ENCODE measurements around the gene TFCP2L1.
A peak's percentile ranks its signal among the peaks of the same experiment; 100 is the strongest.

Gene TFCP2L1

DNA sequence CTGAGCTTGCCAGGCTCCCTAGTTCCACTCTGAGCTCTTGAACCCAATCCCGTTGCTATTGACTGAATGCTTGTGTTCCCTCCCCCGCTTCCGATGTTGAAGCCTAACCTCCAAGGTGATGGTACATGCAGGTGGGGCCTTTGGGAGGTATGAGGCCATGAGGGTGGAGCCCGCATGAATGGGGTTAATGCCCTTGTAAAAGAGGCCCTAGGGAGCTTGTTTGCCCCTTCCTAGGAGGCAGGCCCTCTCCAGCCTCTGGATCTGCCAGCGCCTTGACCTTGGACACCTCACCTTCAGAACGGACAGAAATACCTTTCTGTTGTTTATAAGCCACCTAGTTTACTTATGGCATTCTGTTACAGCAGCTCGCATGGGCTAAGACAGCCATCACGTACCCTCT is 71.6 kb downstream of the TFCP2L1 start:
- no peak for DNase-seq

DNA sequence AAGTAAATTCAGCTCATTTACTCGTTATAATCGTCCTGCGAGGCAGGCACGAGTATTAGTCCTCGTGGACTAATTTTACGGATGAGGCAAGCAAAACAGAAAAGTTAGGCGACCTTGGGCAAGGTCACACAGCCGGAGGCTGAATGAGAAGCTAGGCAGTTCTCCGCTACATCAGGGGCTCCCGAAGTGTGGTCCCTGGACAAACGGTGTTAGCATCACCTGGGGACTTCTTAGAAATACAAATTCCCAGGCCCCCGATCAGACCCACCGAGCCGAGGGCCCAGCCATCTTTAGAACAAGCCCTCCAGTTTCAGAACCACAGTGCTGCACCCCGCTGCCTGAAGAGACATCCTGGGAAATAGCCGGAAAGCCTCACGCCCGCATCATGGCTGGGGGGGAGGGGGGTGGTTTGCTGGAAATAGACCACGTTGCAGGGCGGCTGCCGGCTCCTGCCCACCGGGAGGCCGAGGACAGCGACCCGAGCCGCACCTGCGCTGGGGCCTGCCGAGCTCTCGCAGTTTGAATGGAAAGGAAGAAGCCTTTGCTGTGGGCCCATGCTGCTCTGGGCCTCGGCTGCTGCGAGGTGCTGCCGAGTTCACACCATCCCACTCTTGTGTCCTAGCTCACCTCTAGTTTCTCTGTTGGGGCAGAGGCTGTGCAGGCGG is 72.2 kb downstream of the TFCP2L1 start:
- DNase-seq: no peak

DNA sequence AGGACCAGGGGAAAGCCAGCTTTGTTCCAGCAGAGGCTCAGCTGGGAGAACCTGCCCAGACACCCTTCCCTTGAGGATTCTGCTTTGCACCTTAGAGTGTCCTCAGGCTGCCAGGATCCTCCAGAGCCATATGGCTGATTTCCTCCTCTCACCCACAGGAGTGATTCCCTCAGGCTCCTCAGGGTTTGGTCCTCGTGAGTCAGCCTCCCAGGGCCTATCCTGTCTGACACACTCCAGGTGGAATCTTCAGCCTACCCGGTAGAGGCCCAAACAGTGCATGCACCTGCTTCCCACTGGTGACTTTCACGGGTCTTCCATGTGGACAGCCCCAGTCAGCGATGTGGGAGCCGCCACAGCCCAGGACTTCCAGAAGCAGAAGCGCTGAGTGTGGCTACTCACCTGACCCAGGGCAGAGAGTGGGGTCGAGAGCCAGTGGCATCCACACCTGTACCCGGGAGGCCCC is 73.3 kb downstream of the TFCP2L1 start:
- no peak for DNase-seq

DNA sequence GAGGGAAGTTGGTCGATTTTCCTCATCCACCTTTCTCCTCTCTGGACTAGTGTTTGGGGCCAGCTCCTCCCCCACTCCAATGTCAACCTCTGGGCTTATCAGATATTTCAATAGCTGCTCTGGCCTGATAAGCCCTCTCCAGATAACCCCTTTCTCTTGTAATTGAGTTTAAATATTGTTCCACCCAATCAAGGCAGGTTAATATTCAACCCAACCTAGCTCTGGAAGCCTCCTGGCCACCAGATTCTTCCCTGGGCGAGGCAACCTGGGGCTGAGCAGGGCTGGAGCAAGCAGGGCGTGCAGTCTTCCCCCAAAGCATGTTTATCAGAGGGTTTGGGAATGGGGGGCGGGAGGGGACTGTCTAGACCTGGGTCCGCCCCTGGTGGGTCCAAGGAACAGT is 73.8 kb downstream of the TFCP2L1 start:
- DNase-seq: no peak

DNA sequence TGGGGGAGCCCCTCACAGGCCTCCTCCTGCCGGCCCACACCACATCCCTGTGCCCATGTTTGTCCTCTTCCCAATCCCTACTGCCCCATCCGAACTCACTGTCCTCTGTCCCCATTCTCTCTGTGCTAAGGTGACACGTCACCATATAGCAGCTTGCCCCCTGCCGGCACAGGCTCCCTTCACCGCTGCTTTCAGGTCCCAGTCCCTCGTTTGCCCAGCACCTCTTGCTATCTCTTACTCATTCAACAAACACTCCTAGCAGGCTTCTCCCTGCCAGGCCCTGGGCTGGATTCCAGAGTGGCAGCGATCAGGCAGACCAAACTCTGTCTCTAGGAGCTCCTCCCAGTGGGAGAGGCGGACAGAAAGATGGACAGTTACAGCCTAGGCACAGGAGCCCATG is 74.3 kb downstream of the TFCP2L1 start:
- no peak for DNase-seq

DNA sequence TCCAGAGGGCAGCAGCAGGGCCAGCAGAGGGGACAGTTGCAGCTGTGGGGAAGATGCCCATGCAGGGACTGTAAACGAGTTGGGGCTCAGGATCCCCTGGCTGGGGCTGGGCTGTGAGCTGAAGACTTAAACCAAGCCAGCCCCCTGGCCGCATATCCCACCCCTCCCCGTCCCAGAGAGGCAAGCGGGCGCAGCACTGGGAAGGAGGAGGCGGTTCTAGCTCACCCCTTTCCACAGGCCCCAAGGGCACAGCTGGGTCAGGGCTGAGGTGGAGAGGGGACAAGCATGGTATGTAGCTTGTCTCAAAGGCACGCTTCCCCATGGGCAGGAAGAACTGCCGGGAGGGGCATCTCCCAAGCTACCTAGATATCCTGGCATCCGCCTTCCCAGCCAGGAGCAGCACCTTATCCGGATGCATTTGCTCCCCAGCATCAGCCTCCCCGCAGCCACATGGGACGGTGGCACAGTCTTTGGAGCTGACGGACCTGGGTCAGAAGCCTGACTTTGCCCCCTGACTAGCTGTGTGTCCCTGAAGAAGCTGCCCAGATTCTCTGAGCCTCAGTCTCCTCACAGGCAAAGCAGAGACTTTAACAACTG is 75.9 kb downstream of the TFCP2L1 start:
- DNase-seq: no peak

DNA sequence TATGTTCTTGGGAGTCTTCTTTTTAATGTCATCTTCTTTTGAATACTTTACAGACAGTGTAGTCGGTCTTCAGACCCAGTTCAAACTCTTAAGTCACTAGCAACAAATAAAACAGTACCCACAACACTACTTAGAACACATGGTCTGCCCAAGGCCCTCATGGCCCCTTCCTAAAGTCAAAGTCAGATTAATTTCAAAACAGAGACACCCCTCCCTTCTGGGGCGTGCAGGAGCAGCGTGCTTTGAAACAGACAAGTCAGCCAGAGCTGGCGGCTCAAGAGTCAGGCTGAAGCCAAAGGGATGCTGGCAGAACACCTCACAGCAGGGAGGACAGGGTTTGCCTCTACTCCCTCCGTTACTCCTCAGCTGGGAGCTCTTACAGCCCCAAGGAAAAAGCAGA is 77.5 kb downstream of the TFCP2L1 start:
- DNase-seq: no peak

GRCh38 chr2:121205321-121205942 is 79.6 kb downstream of the TFCP2L1 start:
- DNase-seq: no peak

- DNase-seq: no peak
Measured at GRCh38 chr2:121203591-121204249, 81.3 kb downstream of the TFCP2L1 start.

DNA sequence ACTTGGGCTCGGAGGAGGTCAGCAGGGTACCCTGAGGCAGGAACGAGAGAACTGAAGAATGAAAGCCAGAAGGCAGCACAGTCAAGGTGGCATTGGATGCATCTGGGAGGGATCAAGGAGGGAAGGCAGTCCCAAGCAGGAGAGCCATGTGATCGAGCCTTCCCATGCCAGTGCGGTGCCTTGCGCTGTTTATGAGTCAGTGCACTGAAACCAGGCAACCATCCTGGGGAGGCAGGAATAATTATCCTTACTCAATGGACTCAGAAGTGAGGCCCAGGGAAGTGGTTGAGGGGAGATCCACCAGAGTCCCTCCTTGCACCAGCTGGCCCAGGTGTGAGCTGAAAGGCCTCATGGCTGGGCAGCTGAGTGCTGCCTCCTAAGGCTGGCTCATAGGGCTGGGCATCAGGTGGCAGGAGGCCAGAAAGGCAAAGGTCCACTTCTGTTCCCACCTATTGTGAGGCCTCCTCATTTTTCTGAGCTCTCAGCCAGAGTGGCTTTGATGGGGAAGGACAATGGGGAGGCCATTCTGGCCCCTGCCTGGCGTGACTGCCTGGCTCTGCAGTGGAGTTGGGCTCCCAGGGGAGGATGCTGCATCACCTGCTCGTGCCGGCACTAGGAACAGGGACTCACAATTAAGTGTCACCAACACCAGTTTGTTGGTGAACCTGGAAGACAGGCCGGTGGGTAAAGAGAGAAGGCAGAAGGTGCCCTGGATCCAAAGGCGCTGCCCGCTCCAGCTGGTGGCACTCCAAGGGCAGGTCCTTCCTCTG is 82.3 kb downstream of the TFCP2L1 start:
- no peak for DNase-seq

- no peak for DNase-seq
Measured at GRCh38 chr2:121201796-121202195, 83.2 kb downstream of the TFCP2L1 start.

DNA sequence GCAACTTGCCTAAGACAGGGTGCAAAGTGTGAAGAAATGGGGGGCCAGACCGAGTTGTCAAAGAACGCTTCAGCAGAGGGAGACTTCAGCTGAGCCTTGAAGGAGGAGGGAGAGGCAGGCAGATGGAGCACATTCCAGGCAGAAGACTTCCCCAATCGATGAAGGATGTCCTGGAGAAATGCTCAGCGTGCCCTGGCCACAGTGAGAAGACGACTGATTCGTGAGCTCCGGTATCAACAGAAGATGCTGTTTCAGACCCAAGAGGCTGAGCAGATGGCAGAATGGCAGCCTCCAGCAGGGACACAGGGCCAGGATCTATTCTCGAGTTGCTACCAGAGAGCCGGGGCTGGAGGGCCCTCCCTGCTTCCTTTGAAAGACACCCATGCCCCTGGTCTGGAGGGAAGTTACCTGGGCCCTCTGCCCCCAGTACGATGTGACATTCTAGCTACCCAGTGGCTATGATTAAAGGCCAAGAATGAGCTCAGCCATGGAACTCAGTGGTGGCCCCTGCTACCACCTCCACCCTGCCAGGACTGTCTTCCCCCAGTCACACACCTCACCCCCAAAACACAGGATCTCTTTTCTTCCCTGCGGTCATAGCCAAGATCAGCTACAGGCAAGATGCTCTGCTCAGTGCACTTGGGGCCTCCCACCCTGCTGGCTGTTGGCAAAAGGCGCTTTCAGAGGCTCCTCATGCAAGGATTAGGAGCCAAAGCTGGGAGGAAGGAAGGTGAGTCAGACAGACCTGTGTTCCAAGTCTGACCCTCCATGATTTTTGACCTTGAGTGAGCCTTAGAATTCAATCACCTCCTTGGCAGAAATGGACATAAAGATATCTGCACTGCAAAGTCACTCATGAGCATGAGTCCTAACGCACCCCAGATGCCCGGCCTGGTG is 84.3 kb downstream of the TFCP2L1 start:
- no peak for DNase-seq

DNA sequence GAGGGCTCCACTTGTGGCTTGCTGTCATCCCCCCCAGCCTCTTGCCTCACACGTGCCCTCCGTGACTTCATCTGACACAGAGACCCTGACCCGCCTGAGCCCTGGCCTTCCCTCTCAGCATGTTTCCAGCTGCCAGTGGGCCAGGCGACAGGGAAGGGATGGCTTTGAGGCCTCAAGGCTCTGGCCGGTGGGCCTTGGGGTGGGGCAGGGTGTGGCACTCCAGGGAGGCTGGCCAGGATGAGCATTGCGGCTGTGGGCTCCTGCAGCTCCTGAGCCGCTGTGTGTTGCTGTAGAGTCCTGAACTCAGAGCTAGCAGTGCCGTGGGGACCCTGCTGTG is 85.0 kb downstream of the TFCP2L1 start:
- no peak for DNase-seq

DNA sequence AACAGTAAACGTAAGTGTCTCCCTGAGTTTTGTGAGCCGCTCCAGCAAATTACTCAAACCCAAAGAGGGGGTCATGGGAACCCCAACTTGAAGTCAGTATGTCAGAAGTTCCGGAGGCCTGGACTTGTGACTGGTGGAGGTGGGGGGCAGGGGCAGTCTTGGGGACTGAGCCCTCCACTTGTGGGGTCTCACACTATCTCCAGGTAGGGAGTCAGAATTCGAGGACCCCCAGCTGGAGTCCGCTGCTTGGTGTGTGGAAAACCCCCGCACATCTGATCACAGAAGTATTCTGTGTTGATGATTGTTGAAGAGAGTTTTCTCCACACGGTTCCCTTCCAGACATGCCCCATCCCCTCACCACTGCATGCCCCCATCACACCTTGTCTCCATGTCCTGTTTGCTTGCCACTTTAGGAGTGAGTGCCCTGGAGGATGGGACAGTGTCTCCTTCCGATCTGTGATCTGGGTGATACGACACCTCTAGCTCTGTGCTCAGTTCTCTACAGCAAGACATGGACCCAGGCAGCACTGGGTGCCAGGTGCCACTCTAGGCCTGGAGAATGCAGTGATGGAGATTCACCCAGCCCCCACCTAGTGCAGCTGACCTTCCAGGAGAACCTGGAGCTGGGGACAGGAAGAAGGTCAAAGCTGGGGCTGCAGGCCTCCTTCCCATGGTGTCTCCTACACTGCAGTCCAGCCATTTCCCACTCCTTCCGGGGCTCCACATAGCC is 85.6 kb downstream of the TFCP2L1 start:
- DNase-seq: no peak

- peak; percentile 12 for DNase-seq
Measured at GRCh38 chr2:121197369-121198091, 87.5 kb downstream of the TFCP2L1 start.

- no peak for DNase-seq
Measured at GRCh38 chr2:121196849-121197155, 88.2 kb downstream of the TFCP2L1 start.

DNA sequence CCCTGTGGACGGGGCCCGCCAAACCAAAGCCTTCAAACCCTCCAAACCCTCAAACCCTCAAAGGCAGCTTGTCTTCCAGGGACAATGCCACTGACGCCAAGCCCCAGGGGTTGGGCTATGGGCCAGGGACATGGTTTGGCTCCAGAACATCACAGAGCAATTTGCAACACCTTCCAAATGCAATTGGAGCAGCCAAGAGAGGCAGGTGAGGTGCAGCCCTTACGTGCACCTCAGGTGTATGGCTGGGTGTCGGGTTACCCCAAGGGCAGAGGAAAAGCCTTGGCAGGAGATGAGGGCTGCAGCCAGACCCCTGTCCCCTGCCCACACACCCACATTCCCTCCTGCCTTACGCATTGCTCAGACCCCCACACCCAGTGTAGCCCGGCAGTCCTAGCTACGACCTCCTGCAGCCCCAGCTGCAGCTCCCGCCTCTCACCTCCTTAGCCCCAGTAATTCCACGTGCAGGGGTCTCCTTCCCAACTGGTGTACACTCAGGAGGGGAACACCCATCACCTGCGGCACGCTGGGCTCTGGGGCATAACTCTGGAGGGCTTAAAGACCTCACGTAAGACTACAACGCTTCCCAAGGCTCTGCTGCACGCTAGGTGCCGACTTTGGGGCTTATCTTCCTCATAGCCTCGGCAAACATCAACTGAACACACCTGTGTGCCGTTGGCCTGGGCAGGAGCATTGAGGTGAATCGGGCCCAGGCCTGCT is 88.7 kb downstream of the TFCP2L1 start:
- DNase-seq: no peak

- no peak for DNase-seq
Measured at GRCh38 chr2:121195036-121195435, 90.0 kb downstream of the TFCP2L1 start.

DNA sequence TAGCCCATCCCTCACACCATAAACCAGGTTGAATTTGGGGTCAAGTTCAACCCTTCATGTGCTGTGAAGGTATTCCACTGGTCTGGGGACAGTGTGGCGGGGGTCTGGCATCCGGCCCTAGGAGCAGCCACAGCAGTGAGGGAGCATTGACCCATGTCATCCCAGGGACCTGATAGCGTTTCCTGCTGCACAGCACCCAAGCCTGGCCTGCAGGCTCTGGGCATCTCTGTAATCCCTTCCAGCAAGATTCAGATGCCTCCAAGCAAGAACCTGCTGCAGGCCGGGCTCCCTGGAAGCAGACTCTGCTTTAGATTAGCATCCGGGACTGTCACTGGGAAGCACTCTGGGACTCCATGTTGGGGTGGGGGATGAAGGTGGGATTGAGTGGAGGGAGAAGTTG is 90.4 kb downstream of the TFCP2L1 start:
- DNase-seq: no peak

DNA sequence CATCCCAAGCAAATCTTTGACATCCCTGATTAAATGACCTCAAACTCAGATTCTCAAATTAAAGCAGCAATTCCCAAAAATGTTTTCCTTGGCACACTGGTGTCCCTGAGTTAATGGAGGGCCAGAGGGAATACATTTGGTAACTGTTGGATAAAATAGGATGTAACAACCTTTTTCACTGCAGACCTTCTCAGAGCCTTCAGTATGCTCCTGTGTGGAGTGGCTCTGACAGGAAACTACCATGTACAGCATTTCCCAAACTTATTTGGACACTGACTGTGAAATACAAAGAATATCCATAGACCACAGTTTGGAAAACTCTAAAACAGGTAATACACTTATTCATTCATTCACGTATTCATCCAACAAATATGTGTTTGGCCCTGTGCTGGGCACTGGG is 91.8 kb downstream of the TFCP2L1 start:
- DNase-seq: no peak

Measured in fibroblast of upper back skin (primary cell).